Measurements from ENCODE around the gene PPP1R12C.
"Not testable (repeated sequence)": the region's sequence is repeated elsewhere in the genome, so short reads cannot be mapped to it uniquely, and the experiment has no call there.

The PPP1R12C gene

GRCh38 chr19:55070466-55071128, 46.8 kb downstream of the PPP1R12C start:
- no peak for DNase-seq

- no peak for DNase-seq
Observed at GRCh38 chr19:55069865-55070197, 47.6 kb downstream of the PPP1R12C start.

- no peak for DNase-seq
Observed at GRCh38 chr19:55068950-55069864, 48.2 kb downstream of the PPP1R12C start.

GRCh38 chr19:55067869-55068268, 49.6 kb downstream of the PPP1R12C start:
- DNase-seq = no peak

GRCh38 chr19:55066107-55066709, 51.2 kb downstream of the PPP1R12C start:
- DNase-seq = no peak

GRCh38 chr19:55065516-55065915, 51.9 kb downstream of the PPP1R12C start:
- DNase-seq = not testable (repeated sequence)

- no peak for DNase-seq
Observed at GRCh38 chr19:55063492-55063843, 54.0 kb downstream of the PPP1R12C start.

- peak; percentile 86 for DNase-seq
Observed at GRCh38 chr19:55062735-55063491, 54.5 kb downstream of the PPP1R12C start, which contains the start of gene RDH13. TSS of gene RDH13 (minus strand) at chr19:55063148. CDS start at chr19:55063032, 116 bp downstream.

GRCh38 chr19:55060287-55060686, 57.1 kb downstream of the PPP1R12C start:
- DNase-seq = not testable (repeated sequence)

- no peak for DNase-seq
Observed at GRCh38 chr19:55058781-55059610, 58.4 kb downstream of the PPP1R12C start.

GRCh38 chr19:55056827-55057226, 60.6 kb downstream of the PPP1R12C start:
- no peak for DNase-seq

- no peak for DNase-seq
Observed at GRCh38 chr19:55053735-55054134, 63.7 kb downstream of the PPP1R12C start.

GRCh38 chr19:55050749-55051532, 66.5 kb downstream of the PPP1R12C start:
- no peak for DNase-seq

GRCh38 chr19:55048446-55048845, 69.0 kb downstream of the PPP1R12C start:
- DNase-seq = no peak

- no peak for DNase-seq
Observed at GRCh38 chr19:55047951-55048350, 69.5 kb downstream of the PPP1R12C start.

GRCh38 chr19:55046975-55047622, 70.3 kb downstream of the PPP1R12C start:
- no peak for DNase-seq

- no peak for DNase-seq
Observed at GRCh38 chr19:55044771-55045716, 72.4 kb downstream of the PPP1R12C start.

GRCh38 chr19:55044286-55044685, 73.2 kb downstream of the PPP1R12C start:
- no peak for DNase-seq

GRCh38 chr19:55042688-55043087, 74.7 kb downstream of the PPP1R12C start:
- no peak for DNase-seq

- DNase-seq = no peak
Observed at GRCh38 chr19:55042344-55042678, 75.1 kb downstream of the PPP1R12C start.
